Measurements from ENCODE around the gene COMMD2.

COMMD2 gene

GRCh38 chr3:149763565-149764195, 11.4 kb upstream of the COMMD2 start:
- DNase-seq (ENCODE audit: low read depth), result no peak

DNA sequence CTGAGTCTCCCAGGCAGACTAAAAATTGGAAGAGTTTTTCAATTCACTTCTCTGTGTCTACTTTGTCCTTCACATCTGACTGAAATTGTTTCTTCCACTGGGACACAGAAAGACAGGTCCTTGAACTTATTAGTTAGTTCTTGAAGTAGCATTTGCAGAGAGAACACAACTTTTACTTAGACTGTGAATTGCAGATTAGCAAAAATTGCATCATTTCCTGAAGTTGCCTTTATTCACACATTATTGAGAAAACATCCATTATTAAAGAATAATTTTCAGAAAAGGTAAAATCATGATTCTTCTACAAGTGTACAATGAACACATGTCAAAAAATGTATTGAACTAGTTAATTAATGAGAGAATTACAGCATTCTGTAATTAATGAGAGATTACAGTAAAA, 1.4 kb upstream of the COMMD2 start:
- no peak for DNase-seq (ENCODE audit: low read depth)

DNA sequence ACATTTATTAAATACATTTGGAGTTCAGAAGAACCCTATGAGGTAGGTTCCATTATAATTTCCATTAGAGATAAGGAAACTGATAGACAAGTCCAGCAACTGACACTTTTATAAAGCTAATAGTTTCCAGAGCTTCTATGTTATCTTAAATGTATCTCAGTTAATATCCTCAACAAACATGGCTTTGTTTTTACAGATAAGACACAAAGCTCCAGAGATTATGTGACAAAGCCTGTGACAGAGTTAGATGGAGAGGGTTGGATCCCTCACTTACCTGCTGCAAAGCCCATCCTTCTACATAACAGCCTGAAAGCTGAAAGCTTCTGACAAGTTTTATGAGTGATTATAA, 473 bp upstream of the COMMD2 start:
- DNase-seq (ENCODE audit: low read depth), result no peak

DNA sequence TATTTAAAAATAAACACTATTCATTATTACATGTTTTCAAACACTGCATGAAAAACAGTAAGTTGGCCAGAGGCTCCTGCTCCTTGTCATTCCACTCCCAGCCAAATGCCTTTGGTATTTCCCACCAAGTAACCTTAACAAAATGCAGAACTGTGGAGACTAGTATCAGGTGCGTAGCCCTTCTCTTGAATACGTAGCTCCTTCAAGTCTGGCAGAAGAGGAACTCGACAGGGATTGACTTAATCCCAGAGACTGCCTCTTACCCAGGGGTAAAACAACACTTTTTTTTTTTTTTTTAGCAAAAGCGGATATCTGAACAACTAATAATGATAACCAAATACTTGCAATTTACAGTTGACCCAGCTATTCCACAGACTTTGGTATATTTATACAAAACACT, 738 bp downstream of the COMMD2 start:
- DNase-seq (ENCODE audit: low read depth), result no peak

- DNase-seq (ENCODE audit: low read depth), result no peak
Measured at GRCh38 chr3:149744606-149745005, 7.7 kb downstream of the COMMD2 start.

GRCh38 chr3:149744151-149744550, 8.1 kb downstream of the COMMD2 start:
- no peak for DNase-seq (ENCODE audit: low read depth)

- no peak for DNase-seq (ENCODE audit: low read depth)
Measured at GRCh38 chr3:149739396-149739795, 12.9 kb downstream of the COMMD2 start.

DNA sequence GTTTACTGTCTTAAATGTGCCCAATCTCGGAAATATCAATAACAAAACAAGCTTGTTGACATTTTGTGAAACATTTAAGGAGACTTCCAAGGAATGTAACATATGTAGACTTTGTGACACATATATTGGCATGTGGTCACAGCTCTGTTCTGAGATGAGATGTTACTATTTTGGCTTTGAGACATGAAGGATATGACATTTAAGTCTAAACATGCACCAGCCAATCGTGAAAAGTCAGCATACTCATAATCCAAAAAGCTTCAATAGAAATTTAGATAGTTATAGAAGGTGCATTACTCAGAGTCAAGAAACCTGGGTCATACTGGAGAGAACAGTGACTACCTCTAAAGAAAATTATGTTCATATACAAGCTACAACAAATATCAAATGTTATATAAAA, 13.4 kb downstream of the COMMD2 start:
- DNase-seq (ENCODE audit: low read depth), result no peak

GRCh38 chr3:149736953-149737205, 15.4 kb downstream of the COMMD2 start:
- no peak for DNase-seq (ENCODE audit: low read depth)

DNA sequence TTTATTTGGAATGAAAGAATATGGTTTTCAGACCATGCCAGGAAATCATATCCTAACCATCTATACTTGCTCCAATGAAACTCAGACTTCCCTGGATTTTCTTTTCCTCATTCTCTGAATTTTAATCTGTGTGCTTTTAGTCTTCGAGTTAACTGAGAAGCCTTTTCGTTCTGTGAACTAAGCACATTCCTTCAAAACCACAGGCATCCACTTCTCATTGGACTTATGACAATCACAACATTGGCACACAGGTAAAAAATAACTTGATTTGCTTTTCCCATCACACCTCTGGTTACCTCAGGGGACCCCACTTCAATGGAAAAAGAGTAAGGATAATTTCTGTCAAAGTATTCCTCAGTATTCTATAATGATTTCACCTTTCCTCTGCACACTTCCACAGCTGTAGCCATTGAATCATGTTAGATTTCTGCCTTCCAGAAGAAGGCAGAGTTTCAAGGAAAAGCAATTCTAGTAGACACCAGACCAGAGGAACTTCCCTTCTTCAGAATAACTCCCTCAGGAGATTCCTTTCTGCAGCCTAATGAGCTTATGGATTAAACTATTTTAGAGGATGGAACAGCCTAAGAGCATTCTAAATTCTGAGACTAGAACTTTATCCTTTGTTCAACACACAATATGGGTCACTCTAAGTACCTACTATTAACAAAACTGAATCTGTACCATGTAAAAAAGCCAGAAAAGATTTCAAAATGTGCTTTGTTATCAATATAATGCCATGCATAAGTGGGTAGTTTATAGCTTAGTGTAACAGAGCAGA, 15.9 kb downstream of the COMMD2 start:
- no peak for DNase-seq (ENCODE audit: low read depth)

DNA sequence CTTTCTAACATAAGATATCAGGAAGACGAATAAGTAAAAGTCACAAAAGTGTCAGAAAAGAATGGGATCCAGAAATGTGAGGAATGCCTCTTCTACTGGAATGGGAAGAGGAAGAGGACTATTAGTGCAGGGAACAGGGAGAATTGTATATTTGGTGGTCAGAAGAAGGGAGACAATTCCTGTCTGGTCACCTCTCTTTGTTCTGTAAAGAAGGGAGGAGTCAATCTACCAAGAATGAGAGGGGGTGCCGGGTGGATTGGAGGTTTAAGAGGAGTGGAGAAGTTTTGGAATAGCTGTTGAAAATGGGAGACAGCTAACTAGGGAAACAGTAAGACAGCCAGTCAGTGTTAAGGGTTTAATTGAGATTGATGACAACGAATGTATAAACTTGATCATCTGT, 20.1 kb downstream of the COMMD2 start:
- DNase-seq (ENCODE audit: low read depth), result no peak

- no peak for DNase-seq (ENCODE audit: low read depth)
Measured at GRCh38 chr3:149727656-149728055, 24.6 kb downstream of the COMMD2 start.

DNA sequence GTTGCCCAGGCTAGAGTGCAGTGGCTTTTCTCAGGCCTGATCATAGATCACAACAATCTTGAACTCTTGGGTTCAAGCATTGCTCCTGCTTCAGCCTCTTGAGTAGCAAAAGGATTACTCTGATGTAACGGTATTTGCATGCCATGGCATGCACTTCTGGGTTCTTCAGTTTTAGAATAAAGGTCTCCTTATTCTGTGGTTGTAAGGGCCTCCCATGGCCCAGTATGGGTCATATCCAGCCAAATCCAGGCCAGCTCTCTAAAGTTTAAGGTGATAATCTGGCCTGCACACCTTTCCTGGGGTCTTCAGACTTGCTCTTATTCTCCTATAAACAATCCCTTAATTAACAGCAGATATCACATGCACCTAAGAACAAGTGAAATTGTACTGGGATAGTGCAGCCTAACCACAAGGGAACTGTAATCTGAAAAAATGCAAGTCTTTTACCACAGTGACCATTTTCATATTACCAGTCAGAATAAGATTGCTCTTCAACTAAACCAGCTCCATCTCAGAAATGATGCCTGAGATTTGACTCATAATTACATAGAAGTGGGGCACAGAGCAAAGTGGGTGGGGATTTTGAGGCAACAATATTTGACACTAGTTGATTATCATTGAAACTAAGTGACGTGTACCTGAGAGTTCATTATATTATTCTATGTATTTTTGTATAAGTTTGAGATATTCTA, 25.4 kb downstream of the COMMD2 start:
- no peak for DNase-seq (ENCODE audit: low read depth)

DNA sequence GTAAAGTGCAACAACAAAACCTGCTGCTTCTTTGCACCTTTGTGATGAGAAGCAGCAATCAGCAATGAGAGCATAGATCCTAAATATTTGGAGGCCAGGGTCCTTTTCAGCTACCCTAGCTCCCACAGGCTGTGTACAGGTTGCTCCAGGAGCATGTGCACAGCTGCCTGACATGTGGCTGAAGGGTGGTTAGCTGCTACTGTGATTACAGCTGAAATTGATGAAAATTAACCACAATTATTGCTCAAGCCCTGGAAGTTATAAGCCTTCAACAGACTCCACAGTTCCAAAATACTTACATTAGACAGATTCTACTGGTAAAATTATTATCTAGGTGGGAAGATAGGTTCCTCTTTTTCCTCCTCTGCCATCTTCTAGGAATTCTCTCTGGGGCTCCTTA, 28.5 kb downstream of the COMMD2 start:
- DNase-seq (ENCODE audit: low read depth), result no peak

GRCh38 chr3:149720918-149721317, 31.4 kb downstream of the COMMD2 start:
- no peak for DNase-seq (ENCODE audit: low read depth)

- no peak for DNase-seq (ENCODE audit: low read depth)
Measured at GRCh38 chr3:149717391-149718056, 34.8 kb downstream of the COMMD2 start.

DNA sequence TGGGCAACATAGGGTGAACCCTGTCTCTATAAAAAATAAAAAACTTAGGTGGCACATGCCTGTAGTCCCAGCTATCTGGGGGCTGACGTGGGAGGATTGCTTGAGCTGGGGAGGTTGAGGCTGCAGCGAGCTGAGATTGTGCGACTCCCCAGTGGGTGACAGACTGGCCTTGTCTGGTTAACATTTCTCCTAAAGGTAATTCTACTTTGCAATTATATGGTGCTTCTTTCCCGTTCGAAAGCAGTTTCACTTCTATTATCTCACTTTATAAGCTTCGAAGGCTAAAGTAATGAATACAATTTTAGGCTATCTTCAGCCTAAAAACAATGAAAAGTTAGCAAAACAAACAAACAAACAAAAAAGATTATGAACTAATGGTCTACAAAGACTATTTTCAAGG, 35.3 kb downstream of the COMMD2 start:
- no peak for DNase-seq (ENCODE audit: low read depth)

- no peak for DNase-seq (ENCODE audit: low read depth)
Measured at GRCh38 chr3:149715247-149715646, 37.0 kb downstream of the COMMD2 start.

DNA sequence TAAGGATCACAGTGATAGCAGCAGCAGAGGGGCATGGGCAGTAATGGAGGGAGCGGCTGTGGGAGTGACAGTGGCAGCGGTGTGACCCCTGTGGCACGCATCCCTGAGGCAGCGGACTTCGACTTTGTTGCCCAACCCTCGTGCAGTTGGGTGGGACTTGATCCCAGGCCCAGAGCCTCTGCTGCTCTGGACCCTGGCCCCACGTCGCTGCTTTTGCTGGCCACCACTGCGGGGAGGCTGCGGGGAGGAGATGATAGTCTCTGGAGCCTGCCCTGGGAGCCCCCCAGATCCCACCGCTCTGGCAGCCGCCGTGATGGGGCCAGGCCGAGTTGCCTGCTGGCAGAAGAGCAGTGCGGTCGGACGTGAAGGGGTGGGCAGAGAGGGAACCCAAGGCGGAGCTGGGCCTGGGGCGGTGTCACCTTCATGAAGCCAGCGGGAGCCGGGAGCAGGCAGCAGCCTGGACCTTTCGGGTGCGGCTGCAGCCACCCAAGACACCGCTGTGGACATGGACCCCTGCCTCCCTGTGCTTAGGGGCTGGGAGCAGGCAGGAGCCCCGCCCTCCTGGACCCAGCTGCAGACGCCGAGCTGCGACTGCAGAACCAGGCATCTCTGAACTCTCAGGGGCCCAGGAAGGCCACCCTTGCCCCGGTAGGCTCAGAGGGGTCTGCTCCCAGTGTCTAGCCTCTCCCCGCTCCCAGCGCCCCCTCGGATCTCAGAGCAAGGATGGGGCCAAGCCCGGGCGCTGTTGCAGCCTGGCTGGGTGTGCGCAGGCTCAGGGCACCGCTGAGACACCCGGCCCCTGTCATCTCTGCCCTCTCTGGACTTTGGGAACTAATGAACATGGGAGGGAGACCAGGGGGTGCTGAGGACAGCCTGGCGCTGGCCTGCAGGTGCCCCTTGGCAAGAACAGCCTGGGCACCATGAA, 38.3 kb downstream of the COMMD2 start:
- no peak for DNase-seq (ENCODE audit: low read depth)

DNA sequence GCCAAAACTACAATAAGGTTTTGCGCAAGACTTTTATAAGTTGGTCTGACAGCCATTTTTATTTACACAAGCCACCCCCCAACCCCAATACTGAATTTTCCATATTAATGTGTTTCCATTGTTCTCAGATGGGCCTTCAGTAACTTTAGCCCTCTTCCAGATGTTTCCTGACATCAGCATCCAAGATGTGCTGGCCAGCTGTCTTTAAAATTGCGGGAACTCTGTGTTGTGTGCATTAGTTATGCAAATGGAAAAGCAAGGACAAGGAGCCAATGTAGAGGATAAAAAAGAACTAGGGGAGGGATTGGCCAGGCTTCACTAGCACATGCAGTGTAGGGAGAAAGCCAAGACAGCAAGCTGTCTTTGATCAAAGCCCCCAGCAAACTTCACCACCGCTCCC, 45.4 kb downstream of the COMMD2 start:
- no peak for DNase-seq (ENCODE audit: low read depth)

GRCh38 chr3:149705416-149705815, 46.9 kb downstream of the COMMD2 start:
- no peak for DNase-seq (ENCODE audit: low read depth)

GRCh38 chr3:149703466-149703865, 48.8 kb downstream of the COMMD2 start:
- DNase-seq (ENCODE audit: low read depth), result no peak
